Tibial nerve (tissue), 4 donors: ENCODE results near the gene TMEM147. TPM values are rescaled to one million over a fixed set of nuclear protein-coding genes. Genes with fewer than 3 reads are reported as not detected.

Experiments
- DNase-seq, 2 donors: peaks; one replicate each; pipeline ENCODE4 v3.0.0-alpha.2; 2019; ENCODE audit warnings: low spot score in 2 of 2
- H3K27ac ChIP-seq, 4 donors: fragments of 200-600 bp; sonication (generic) in 3 of 4; one replicate each; pipeline ENCODE4 v1.5.1; 2017 to 2019; ENCODE audit warnings: mild to moderate bottlenecking in 1 of 4
- H3K27me3 ChIP-seq, 2 donors: fragments of 200-600 bp; sonication (generic) in 1 of 2; one replicate each; pipeline versions ENCODE4 v1.5.1 to v1.6.0; 2017 to 2019
- H3K36me3 ChIP-seq, 3 donors: fragments of 200-600 bp; sonication (generic); one replicate each; pipeline ENCODE4 v1.5.1; 2018 to 2019
- H3K4me1 ChIP-seq, 4 donors: fragments of 200-600 bp; sonication (generic) in 3 of 4; one replicate each; pipeline ENCODE4 v1.5.1; 2017 to 2019
- H3K4me3 ChIP-seq, 4 donors: fragments of 200-600 bp; sonication (generic) in 3 of 4; one replicate each; pipeline ENCODE4 v1.5.1; 2017 to 2019; ENCODE audit warnings: mild to moderate bottlenecking in 1 of 4, moderate library complexity in 1 of 4
- H3K9me3 ChIP-seq, 4 donors: fragments of 200-600 bp; sonication (generic) in 3 of 4; one replicate each; pipeline ENCODE4 v1.5.1; 2017 to 2019
- EP300 ChIP-seq, 2 donors: sonication (generic); formaldehyde crosslinking; IDR thresholded peaks; one replicate each; pipeline ENCODE4 v1.6.1; 2017; ENCODE audit warnings: antibody characterized with exemption in 2 of 2, mild to moderate bottlenecking in 1 of 2
- POLR2A ChIP-seq, 2 donors: fragments of 450-650 bp; IDR thresholded peaks; one replicate each; pipeline ENCODE4 v1.6.1; 2017; ENCODE audit warnings: antibody characterized with exemption in 2 of 2, mild to moderate bottlenecking in 2 of 2, moderate library complexity in 2 of 2
- WGBS, 2 donors: methylation state at CpG; one replicate each; pipeline ENCODE4 v1.1.5; 2018; 5-methylcytosine and 5-hydroxymethylcytosine counted together
- total RNA-seq, 4 donors: library from RNA; depleted of rRNA; stranded (reverse); fragments of >200 nt; gene quantifications; one replicate each; pipeline ENCODE4 v1.1.0, GENCODE V29; 2016
- TF ChIP-seq, protein P1 (sequence below), 5 experiments: fragments of 200-600 bp in 3 of 5; fragments of 450-650 bp in 2 of 5; sonication (generic) in 3 of 5; IDR thresholded peaks; one replicate each; pipeline ENCODE4 v1.5.1; 2016 to 2019; ENCODE audit warnings: antibody characterized with exemption in 5 of 5, mild to moderate bottlenecking in 3 of 5, moderate library complexity in 2 of 5

The TMEM147 gene
- total RNA-seq, 4 donors from 2014 or later: 63.8 to 103 (median 68.2) TPM

GRCh38 chr19:35533822-35534392 lies 11.5 kb upstream of the TMEM147 start:
- no peak overlapping the region for H3K4me3 ChIP-seq
- peaks cover 0 to 65% of the 10 kb centered on the region in 2 donors for H3K27me3 ChIP-seq
- TF ChIP-seq EP300 (IDR thresholded peaks at IDR 0.05) (no peak), POLR2A (IDR thresholded peaks at IDR 0.05) (no peak)
- TF ChIP-seq, protein P1, sequence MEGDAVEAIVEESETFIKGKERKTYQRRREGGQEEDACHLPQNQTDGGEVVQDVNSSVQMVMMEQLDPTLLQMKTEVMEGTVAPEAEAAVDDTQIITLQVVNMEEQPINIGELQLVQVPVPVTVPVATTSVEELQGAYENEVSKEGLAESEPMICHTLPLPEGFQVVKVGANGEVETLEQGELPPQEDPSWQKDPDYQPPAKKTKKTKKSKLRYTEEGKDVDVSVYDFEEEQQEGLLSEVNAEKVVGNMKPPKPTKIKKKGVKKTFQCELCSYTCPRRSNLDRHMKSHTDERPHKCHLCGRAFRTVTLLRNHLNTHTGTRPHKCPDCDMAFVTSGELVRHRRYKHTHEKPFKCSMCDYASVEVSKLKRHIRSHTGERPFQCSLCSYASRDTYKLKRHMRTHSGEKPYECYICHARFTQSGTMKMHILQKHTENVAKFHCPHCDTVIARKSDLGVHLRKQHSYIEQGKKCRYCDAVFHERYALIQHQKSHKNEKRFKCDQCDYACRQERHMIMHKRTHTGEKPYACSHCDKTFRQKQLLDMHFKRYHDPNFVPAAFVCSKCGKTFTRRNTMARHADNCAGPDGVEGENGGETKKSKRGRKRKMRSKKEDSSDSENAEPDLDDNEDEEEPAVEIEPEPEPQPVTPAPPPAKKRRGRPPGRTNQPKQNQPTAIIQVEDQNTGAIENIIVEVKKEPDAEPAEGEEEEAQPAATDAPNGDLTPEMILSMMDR (IDR thresholded peaks at IDR 0.05): no peak
- WGBS, 2 donors: 4 to 5% methylated on average over 18 to 26 of the region's 30 CpGs
- H3K27ac ChIP-seq: no peak overlapping the region
- H3K36me3 ChIP-seq: no peaks in the 10 kb centered on the region
- peak in 1 of 2 donors; percentile 16 for DNase-seq
- no peaks in the 10 kb centered on the region for H3K9me3 ChIP-seq
- peaks cover 0 to 8% (median 0%) of the 10 kb centered on the region in 4 donors for H3K4me1 ChIP-seq

DNA sequence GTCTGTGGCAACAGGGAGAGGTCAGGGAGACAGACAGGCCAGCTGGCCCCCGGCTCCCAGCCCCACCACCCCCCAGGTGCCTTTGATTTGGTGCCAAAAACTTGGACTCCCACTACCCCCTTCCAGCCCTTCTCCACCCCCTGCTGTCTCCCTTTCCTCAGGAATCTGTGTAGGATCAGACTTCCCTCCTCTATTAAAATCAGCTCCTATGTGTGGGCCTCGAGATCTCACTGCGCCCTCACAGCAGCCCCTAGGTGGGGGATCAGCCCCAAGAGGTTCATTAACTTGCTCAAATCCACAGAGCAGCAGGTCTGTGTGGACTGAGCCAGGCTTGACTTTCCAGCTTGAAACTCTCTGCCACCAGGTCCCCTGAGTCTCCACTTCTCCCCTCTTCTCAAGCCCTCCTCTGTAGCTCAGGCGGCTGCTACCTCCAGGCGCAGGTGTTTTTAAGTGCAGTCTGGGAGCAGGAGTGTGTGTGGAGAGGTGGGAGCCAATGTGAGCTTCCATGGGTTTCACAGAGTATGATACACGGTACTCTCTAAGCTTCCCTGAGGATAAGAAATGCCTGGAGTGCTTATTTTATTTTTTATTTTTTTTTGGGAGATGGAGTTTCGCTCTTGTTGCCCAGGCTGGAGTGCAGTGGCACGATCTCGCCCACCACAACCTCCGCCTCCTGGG lies 10.5 kb upstream of the TMEM147 start:
- no peak for DNase-seq
- TF ChIP-seq EP300 (IDR thresholded peaks at IDR 0.05) (no peak), POLR2A (IDR thresholded peaks at IDR 0.05) (no peak)
- TF ChIP-seq, protein P1 (IDR thresholded peaks at IDR 0.05): no peak
- no peak overlapping the region for H3K4me3 ChIP-seq
- H3K9me3 ChIP-seq: no peaks in the 10 kb centered on the region
- WGBS, 2 donors: 60 to 68% methylated on average over 10 of the region's 10 CpGs
- no peak overlapping the region for H3K27ac ChIP-seq
- H3K27me3 ChIP-seq: peaks cover 0 to 55% of the 10 kb centered on the region in 2 donors
- no peaks in the 10 kb centered on the region for H3K36me3 ChIP-seq
- peaks cover 0 to 8% (median 0%) of the 10 kb centered on the region in 4 donors for H3K4me1 ChIP-seq

GRCh38 chr19:35539314-35539713 lies 6.1 kb upstream of the TMEM147 start:
- DNase-seq: no peak
- 65 to 69% methylated on average over 6 of the region's 6 CpGs for WGBS, 2 donors
- Histone ChIP-seq H3K36me3 (peaks cover 0 to 23% (median 0%) of the 10 kb centered on the region in 3 donors), H3K4me3 (no peak overlapping the region), H3K27ac (no peak overlapping the region), H3K4me1 (peaks cover 0 to 10% (median 3%) of the 10 kb centered on the region in 4 donors), H3K9me3 (no peaks in the 10 kb centered on the region), H3K27me3 (peaks cover 0 to 12% of the 10 kb centered on the region in 2 donors)
- TF ChIP-seq EP300 (IDR thresholded peaks at IDR 0.05) (no peak), POLR2A (IDR thresholded peaks at IDR 0.05) (no peak)
- TF ChIP-seq, protein P1 (IDR thresholded peaks at IDR 0.05): no peak

- Histone ChIP-seq H3K27me3 (peaks cover 0 to 7% of the 10 kb centered on the region in 2 donors), H3K4me3 (no peak overlapping the region), H3K36me3 (peaks cover 0 to 23% (median 0%) of the 10 kb centered on the region in 3 donors), H3K4me1 (peaks cover 0 to 15% (median 7%) of the 10 kb centered on the region in 4 donors), H3K9me3 (no peaks in the 10 kb centered on the region), H3K27ac (no peak overlapping the region)
- no peak for TF ChIP-seq POLR2A (IDR thresholded peaks at IDR 0.05)
- no peak for TF ChIP-seq EP300 (IDR thresholded peaks at IDR 0.05)
- TF ChIP-seq, protein P1 (IDR thresholded peaks at IDR 0.05): no peak
- WGBS, 2 donors: 86 to 87% methylated on average over 8 to 12 of the region's 12 CpGs
- no peak for DNase-seq
Measured at GRCh38 chr19:35539850-35540249, 5.6 kb upstream of the TMEM147 start.

- Histone ChIP-seq H3K4me1 (peaks cover 0 to 15% (median 7%) of the 10 kb centered on the region in 4 donors), H3K36me3 (peaks cover 0 to 23% (median 0%) of the 10 kb centered on the region in 3 donors), H3K9me3 (no peaks in the 10 kb centered on the region), H3K27ac (no peak overlapping the region), H3K27me3 (peaks cover 0 to under 1% of the 10 kb centered on the region in 2 donors), H3K4me3 (no peak overlapping the region)
- 70 to 73% methylated on average over 7 of the region's 7 CpGs for WGBS, 2 donors
- TF ChIP-seq, protein P1 (IDR thresholded peaks at IDR 0.05): no peak
- TF ChIP-seq POLR2A (IDR thresholded peaks at IDR 0.05) (no peak), EP300 (IDR thresholded peaks at IDR 0.05) (no peak)
- DNase-seq: no peak
Measured at GRCh38 chr19:35540356-35540927, 5.0 kb upstream of the TMEM147 start.
